ENCODE data around the gene TOMM70. TPM values are rescaled to one million over a fixed set of nuclear protein-coding genes. Genes with fewer than 3 reads are reported as not detected.
"Not testable (repeated sequence)": the region's sequence is repeated elsewhere in the genome, so short reads cannot be mapped to it uniquely, and the experiment has no call there.

The TOMM70 gene
- total RNA-seq, 1 donor from 2014 or later, result 33.9 TPM

DNA sequence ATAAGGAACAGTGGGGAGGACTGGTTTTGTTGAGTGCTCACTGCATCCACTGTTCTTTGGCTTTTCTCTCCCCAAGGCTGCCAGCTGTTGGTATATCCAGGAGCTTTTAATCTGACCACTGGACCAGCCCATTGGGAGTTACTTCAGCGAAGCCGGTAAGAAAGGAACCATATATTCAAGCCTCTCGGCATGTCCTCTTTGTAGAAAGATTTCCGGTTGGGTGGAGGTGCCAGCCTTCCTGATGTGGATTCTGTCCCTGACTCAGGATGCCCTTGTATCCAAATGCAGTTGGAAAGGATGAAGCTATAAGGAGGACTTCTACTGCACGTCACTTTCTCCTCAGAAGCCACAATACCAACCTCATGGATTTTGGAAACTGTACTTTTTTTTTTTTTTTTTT, 52.2 kb downstream of the TOMM70 start:
- H3K27me3 Mint-ChIP-seq (ENCODE audit: low read depth), result no peaks in the 10 kb centered on the region
- no peak overlapping the region for H3K27ac Mint-ChIP-seq (ENCODE audit: unreplicated experiment)
- peaks cover 3% of the 10 kb centered on the region for H3K9me3 Mint-ChIP-seq (ENCODE audit: low read depth)
- H3K4me3 Mint-ChIP-seq (ENCODE audit: unreplicated experiment), result no peak overlapping the region
- no peaks in the 10 kb centered on the region for H3K4me1 Mint-ChIP-seq (ENCODE audit: low read depth)
- peaks cover 53% of the 10 kb centered on the region for H3K36me3 Mint-ChIP-seq (ENCODE audit: low read depth)
- DNase-seq (ENCODE audit: low spot score), result no peak
- TF ChIP-seq, protein P1, sequence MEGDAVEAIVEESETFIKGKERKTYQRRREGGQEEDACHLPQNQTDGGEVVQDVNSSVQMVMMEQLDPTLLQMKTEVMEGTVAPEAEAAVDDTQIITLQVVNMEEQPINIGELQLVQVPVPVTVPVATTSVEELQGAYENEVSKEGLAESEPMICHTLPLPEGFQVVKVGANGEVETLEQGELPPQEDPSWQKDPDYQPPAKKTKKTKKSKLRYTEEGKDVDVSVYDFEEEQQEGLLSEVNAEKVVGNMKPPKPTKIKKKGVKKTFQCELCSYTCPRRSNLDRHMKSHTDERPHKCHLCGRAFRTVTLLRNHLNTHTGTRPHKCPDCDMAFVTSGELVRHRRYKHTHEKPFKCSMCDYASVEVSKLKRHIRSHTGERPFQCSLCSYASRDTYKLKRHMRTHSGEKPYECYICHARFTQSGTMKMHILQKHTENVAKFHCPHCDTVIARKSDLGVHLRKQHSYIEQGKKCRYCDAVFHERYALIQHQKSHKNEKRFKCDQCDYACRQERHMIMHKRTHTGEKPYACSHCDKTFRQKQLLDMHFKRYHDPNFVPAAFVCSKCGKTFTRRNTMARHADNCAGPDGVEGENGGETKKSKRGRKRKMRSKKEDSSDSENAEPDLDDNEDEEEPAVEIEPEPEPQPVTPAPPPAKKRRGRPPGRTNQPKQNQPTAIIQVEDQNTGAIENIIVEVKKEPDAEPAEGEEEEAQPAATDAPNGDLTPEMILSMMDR (IDR thresholded peaks at IDR 0.05), result no peak

DNA sequence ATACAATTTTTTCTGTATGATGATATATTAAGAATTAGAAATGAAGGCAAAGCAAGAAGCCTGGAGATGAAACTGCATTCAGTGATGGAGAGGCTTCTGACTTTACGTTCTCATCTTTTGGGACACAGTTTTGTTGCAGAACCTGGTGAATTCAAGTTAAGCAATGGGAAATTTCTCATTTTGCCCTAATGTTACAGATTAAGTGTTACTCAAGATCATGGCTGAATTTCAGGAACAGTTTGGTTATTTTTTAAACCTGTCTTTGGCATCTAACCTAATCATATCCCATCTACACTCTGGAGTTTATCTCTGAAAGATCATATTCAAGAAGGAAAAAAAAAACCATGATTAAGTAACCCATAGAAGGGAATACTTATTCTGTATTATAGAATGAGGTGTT, 60.4 kb downstream of the TOMM70 start:
- DNase-seq (ENCODE audit: low spot score), result no peak
- peaks cover 9% of the 10 kb centered on the region for H3K9me3 Mint-ChIP-seq (ENCODE audit: low read depth)
- peaks cover 27% of the 10 kb centered on the region for H3K36me3 Mint-ChIP-seq (ENCODE audit: low read depth)
- H3K4me1 Mint-ChIP-seq (ENCODE audit: low read depth), result peaks cover 12% of the 10 kb centered on the region
- no peak overlapping the region for H3K27ac Mint-ChIP-seq (ENCODE audit: unreplicated experiment)
- no peaks in the 10 kb centered on the region for H3K27me3 Mint-ChIP-seq (ENCODE audit: low read depth)
- no peak overlapping the region for H3K4me3 Mint-ChIP-seq (ENCODE audit: unreplicated experiment)
- TF ChIP-seq, protein P1 (IDR thresholded peaks at IDR 0.05), result no peak

DNA sequence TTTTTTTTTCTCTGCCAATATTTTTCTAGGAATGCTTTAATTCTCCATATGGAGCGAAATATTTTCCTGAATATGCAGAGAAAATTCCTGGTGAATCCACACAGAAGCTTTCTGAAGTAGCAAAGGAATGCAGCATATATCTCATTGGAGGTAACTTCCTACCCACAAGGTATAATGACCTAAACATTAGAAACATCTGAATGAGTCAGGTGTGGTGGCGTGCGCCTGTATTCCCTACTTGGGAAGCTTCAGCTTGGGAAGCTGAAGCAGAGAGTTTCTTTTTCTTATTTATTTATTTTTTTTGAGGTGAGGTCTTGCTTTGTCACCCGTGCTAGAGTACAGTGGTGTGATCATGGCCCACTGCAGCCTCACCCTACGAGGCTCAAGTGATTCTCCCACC, 61.1 kb downstream of the TOMM70 start:
- TF ChIP-seq, protein P1 (IDR thresholded peaks at IDR 0.05), result no peak
- Mint-ChIP-seq H3K27me3 (ENCODE audit: low read depth) (no peaks in the 10 kb centered on the region), H3K4me1 (ENCODE audit: low read depth) (peaks cover 18% of the 10 kb centered on the region), H3K4me3 (ENCODE audit: unreplicated experiment) (no peak overlapping the region), H3K36me3 (ENCODE audit: low read depth) (peaks cover 23% of the 10 kb centered on the region), H3K9me3 (ENCODE audit: low read depth) (peaks cover 9% of the 10 kb centered on the region), H3K27ac (ENCODE audit: unreplicated experiment) (no peak overlapping the region)
- no peak for DNase-seq (ENCODE audit: low spot score)

DNA sequence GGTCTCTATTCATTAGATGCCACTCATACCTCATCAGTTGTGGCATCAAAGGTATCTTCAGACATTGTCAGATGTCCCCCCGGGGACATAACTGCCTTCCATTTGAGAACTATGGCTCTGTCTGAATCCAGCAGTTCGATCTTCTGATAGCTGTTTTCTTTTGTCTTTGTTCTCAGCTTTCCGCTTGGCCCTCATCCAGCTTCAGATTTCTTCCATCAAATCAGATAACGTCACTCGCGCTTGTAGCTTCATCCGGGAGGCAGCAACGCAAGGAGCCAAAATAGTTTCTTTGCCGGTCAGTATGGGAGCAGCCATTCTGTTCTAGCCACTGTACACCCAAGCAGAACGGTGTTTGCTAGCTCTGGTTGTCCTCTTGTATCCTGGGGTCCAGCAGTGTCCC, 62.0 kb downstream of the TOMM70 start:
- H3K4me3 Mint-ChIP-seq (ENCODE audit: unreplicated experiment), result no peak overlapping the region
- H3K27me3 Mint-ChIP-seq (ENCODE audit: low read depth), result no peaks in the 10 kb centered on the region
- H3K9me3 Mint-ChIP-seq (ENCODE audit: low read depth), result peaks cover 9% of the 10 kb centered on the region
- H3K27ac Mint-ChIP-seq (ENCODE audit: unreplicated experiment), result peak overlapping the region; percentile 0
- H3K36me3 Mint-ChIP-seq (ENCODE audit: low read depth), result peaks cover 19% of the 10 kb centered on the region
- peaks cover 23% of the 10 kb centered on the region for H3K4me1 Mint-ChIP-seq (ENCODE audit: low read depth)
- TF ChIP-seq, protein P1 (IDR thresholded peaks at IDR 0.05), result no peak
- no peak for DNase-seq (ENCODE audit: low spot score)

DNA sequence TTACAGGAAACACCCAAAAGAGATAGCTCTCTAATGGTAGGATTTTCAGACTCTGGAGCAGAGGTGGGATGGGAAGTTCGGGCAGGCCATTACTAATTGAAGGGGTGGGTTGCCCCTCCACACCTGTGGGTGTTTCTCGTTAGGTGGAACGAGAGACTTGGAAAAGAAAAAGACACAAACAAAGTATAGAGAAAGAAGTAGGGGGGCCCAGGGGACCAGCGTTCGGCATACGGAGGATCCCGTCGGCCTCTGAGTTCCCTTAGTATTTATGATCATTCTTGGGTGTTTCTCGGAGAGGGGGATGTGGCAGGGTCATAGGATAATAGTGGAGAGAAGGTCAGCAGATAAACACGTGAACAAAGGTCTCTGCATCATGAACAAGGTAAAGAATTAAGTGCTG, 64.7 kb downstream of the TOMM70 start:
- H3K36me3 Mint-ChIP-seq (ENCODE audit: low read depth), result peaks cover 11% of the 10 kb centered on the region
- not testable (repeated sequence) for H3K27ac Mint-ChIP-seq (ENCODE audit: unreplicated experiment); H3K9me3 Mint-ChIP-seq (ENCODE audit: low read depth); H3K27me3 Mint-ChIP-seq (ENCODE audit: low read depth); DNase-seq (ENCODE audit: low spot score); H3K4me3 Mint-ChIP-seq (ENCODE audit: unreplicated experiment)
- H3K4me1 Mint-ChIP-seq (ENCODE audit: low read depth), result peaks cover 22% of the 10 kb centered on the region

DNA sequence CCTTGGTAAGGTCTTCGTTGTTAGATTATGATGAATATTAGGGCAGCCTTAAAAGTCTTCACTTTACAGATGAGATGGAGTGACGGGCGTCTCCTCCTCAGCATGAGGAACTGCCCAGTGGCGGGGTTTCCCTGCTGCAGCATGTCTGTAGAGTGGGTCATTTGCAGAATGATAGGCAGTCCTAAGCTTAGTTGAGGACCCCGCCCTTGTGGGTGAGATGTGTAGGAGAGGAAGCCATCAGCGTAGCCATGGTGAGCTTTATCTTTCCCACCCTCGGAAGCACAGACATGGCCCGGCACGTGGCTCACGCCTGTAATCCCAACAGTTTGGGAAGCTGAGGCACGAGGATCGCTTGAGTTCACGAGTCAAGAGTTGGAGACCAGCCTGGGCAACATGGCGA, 65.5 kb downstream of the TOMM70 start:
- Mint-ChIP-seq H3K4me1 (ENCODE audit: low read depth) (peaks cover 22% of the 10 kb centered on the region), H3K36me3 (ENCODE audit: low read depth) (peaks cover 4% of the 10 kb centered on the region), H3K4me3 (ENCODE audit: unreplicated experiment) (peak overlapping the region; percentile 76), H3K27me3 (ENCODE audit: low read depth) (no peaks in the 10 kb centered on the region), H3K27ac (ENCODE audit: unreplicated experiment) (peak overlapping the region; percentile 84), H3K9me3 (ENCODE audit: low read depth) (no peaks in the 10 kb centered on the region)
- no peak for DNase-seq (ENCODE audit: low spot score)
- TF ChIP-seq, protein P1 (IDR thresholded peaks at IDR 0.05), result no peak
